HEK293T (cell line): ENCODE data around the gene CST9.

ENCODE experiments used
- CTCF ChIA-PET: fragments of 350-600 bp; formaldehyde crosslinking; extraction: SDS; loops from one replicate; lab custom pipeline; 2021; ENCODE audit warnings: antibody characterized with exemption, inconsistent platforms; lab: Yijun Ruan, JAX
- POLR2A ChIA-PET: fragments of 350-600 bp; formaldehyde crosslinking; extraction: SDS; loops from one replicate; lab custom pipeline; 2020; ENCODE audit warnings: antibody characterized with exemption, inconsistent platforms; lab: Yijun Ruan, JAX
- DNase-seq: peaks from one replicate; pipeline ENCODE4 v3.0.0; 2012; ENCODE audit warnings: mixed read lengths; ENCODE audit errors: extremely low spot score
- ARNT ChIP-seq: fragments of 450-650 bp; IDR thresholded peaks from 2 replicates; pipeline ENCODE4 v1.6.1; 2017; ENCODE audit warnings: mild to moderate bottlenecking
- BHLHE40 ChIP-seq: fragments of 450-650 bp; IDR thresholded peaks from 2 replicates; pipeline ENCODE4 v1.6.1; 2016; ENCODE audit warnings: mild to moderate bottlenecking, moderate library complexity, borderline replicate concordance
- CTBP1 ChIP-seq: fragments of 450-650 bp; IDR thresholded peaks from 2 replicates; pipeline ENCODE4 v1.6.1; 2016; ENCODE audit warnings: borderline replicate concordance
- ELF4 ChIP-seq: fragments of 450-650 bp; IDR thresholded peaks from 2 replicates; pipeline ENCODE4 v1.6.1; 2017; ENCODE audit warnings: antibody characterized with exemption
- FOXA1 ChIP-seq: fragments of 450-650 bp; IDR thresholded peaks from 2 replicates; pipeline ENCODE4 v1.6.1; 2016; ENCODE audit warnings: mild to moderate bottlenecking
- FOXK2 ChIP-seq: fragments of 450-650 bp; IDR thresholded peaks from 2 replicates; pipeline ENCODE4 v1.6.1; 2016; ENCODE audit warnings: mild to moderate bottlenecking
- FOXM1 ChIP-seq: fragments of 450-650 bp; IDR thresholded peaks from 2 replicates; pipeline ENCODE4 v1.6.1; 2017; ENCODE audit warnings: mild to moderate bottlenecking, borderline replicate concordance
- HDGF ChIP-seq: fragments of 450-650 bp; IDR thresholded peaks from 2 replicates; pipeline ENCODE4 v1.6.1; 2017; ENCODE audit warnings: antibody characterized with exemption, borderline replicate concordance
- L3MBTL2 ChIP-seq: fragments of 450-650 bp; conservative IDR thresholded peaks from 2 replicates; pipeline ENCODE4 v1.6.1; 2016; ENCODE audit warnings: mild to moderate bottlenecking
- LEF1 ChIP-seq: fragments of 450-650 bp; IDR thresholded peaks from 2 replicates; pipeline ENCODE4 v1.6.1; 2017; ENCODE audit warnings: mild to moderate bottlenecking, borderline replicate concordance
- NFRKB ChIP-seq: fragments of 450-650 bp; IDR thresholded peaks from 2 replicates; pipeline ENCODE4 v1.6.1; 2016; ENCODE audit warnings: mild to moderate bottlenecking, moderate library complexity
- SP1 ChIP-seq: fragments of 450-650 bp; IDR thresholded peaks from 2 replicates; pipeline ENCODE4 v1.6.1; 2017
- SUZ12 ChIP-seq: fragments of 450-650 bp; IDR thresholded peaks from 2 replicates; pipeline ENCODE4 v1.6.1; 2016; ENCODE audit warnings: mild to moderate bottlenecking
- TARDBP ChIP-seq: fragments of 450-650 bp; IDR thresholded peaks from 2 replicates; pipeline ENCODE4 v1.6.1; 2016
- ZNF384 ChIP-seq: fragments of 450-650 bp; IDR thresholded peaks from 2 replicates; pipeline ENCODE4 v1.6.1; 2016
- TF ChIP-seq, protein P1 (sequence below): fragments of 450-650 bp; IDR thresholded peaks from 2 replicates; pipeline ENCODE4 v1.6.1; 2016

The CST9 gene, protein sequence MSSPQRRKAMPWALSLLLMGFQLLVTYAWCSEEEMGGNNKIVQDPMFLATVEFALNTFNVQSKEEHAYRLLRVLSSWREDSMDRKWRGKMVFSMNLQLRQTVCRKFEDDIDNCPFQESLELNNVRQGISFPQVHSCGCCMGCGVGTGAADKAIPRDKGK

DNA sequence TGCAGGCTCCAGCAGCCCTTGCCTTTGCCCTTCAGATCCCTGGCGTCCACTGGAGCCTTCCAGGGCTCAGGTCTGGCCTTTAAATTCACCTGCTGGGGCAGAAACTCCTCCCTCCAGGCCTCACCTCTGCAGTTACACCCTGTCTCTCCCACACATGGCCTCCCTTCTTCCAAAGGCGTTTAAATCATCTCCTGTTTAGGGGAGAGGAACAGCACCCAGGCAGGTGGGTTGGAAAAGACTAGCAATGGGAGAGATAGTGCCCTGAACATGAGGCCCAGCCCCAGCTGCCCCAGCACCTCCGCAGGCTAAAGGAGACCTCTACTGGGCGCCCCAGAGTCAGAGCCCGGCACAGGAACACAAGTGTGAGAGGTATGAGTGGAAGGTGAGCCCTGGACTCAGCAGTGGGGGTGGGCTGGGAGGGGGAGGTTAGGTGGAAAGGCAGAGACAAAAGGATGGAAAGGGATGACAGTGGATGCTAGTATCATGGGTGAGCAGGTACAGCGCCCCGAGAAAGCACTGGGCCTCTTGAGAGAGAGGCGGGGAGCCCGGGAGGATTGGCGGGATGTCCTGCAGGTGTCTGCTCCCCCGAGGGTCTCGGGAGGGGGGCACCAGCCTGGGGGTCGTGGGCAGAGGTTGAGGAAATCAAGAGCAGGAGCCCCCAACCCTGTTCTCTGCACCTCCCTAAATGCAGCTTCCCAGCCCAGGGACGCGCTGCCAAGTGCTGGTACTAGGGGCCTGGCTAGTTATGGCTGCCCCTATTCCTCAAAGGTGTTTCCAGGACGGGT lies at the start of gene CST9:
Gene CST9, minus strand, starts transcription at position 51 of the 785 bp plus-strand sequence. CDS start 53 bp downstream, outside the sequence.
- ChIA-PET CTCF (interaction anchor here (0.9 to 1.1 kb wide), 3 partner anchors 20 to 164 kb away, joined by 3 to 8 read pairs (median 3); no protein-coding TSS in a partner anchor), POLR2A (interaction anchor here (0.9 kb wide), 1 partner anchor 10 kb away, joined by 4 read pairs; no protein-coding TSS in a partner anchor)
- DNase-seq, result no peak
- TF ChIP-seq FOXM1, result no peak
- no peak for TF ChIP-seq NFRKB
- TF ChIP-seq SP1, result no peak
- TF ChIP-seq ZNF384, result no peak
- no peak for TF ChIP-seq CTBP1
- no peak for TF ChIP-seq BHLHE40
- no peak for TF ChIP-seq L3MBTL2
- TF ChIP-seq TARDBP, result no peak
- TF ChIP-seq FOXA1, result no peak
- no peak for TF ChIP-seq SUZ12
- no peak for TF ChIP-seq HDGF
- TF ChIP-seq FOXK2, result no peak

DNA sequence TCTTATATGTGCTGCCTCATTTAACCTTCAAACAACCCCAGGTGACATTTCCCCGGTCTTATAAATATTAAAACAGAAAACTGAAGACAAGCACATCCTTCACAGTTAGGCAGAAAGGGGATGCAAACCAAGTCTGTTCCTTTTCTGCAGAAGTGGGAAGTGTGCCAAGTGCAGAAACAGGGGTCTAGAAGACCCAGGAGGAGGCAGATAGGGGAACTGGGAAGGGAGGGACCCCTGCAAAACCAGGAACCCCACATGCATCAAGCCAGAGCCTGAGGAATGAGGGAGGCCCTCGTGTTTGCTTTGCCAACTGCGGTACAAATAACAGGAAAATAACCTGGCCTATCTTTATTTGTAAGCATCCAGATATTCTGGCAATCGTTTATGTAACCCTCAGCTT lies 49.0 kb upstream of the CST9 start:
- ChIA-PET POLR2A (no interaction called here), CTCF (no interaction called here)
- no peak for DNase-seq
- no peak for TF ChIP-seq TARDBP
- TF ChIP-seq LEF1, result no peak
- TF ChIP-seq, protein P1, sequence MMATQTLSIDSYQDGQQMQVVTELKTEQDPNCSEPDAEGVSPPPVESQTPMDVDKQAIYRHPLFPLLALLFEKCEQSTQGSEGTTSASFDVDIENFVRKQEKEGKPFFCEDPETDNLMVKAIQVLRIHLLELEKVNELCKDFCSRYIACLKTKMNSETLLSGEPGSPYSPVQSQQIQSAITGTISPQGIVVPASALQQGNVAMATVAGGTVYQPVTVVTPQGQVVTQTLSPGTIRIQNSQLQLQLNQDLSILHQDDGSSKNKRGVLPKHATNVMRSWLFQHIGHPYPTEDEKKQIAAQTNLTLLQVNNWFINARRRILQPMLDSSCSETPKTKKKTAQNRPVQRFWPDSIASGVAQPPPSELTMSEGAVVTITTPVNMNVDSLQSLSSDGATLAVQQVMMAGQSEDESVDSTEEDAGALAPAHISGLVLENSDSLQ, result no peak
- TF ChIP-seq BHLHE40, result no peak
- no peak for TF ChIP-seq SUZ12
- TF ChIP-seq ELF4, result no peak
- TF ChIP-seq FOXA1, result no peak
- no peak for TF ChIP-seq ARNT
- TF ChIP-seq ZNF384, result no peak
- no peak for TF ChIP-seq SP1
- no peak for TF ChIP-seq CTBP1
- TF ChIP-seq FOXM1, result no peak
- TF ChIP-seq L3MBTL2, result no peak

DNA sequence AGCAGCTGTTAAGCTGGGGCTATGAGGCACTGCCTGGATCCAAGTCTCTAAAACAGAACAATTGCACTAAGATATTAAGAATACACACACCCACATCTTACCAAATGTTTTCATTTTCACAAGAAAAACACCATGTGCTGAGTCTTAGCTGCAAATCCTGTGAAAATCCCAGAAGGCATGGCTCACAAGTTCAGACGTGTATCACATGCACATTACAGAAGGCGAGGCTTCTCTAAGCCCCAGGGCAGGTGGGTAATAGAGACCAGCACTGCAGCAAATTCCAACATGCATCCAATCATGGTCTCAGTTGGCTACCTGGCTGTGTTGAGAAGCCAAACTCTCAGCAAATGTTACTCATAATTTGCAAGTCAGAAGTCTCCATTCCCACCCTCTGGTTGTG lies 48.3 kb upstream of the CST9 start:
- no peak for DNase-seq
- TF ChIP-seq ZNF384 (no peak), SUZ12 (no peak), FOXK2 (no peak), BHLHE40 (no peak), FOXA1 (no peak), FOXM1 (no peak), L3MBTL2 (no peak), HDGF (no peak), SP1 (no peak), TARDBP (no peak), ELF4 (no peak), NFRKB (no peak), ARNT (no peak), LEF1 (no peak)
- TF ChIP-seq, protein P1, result no peak
- ChIA-PET CTCF (no interaction called here), POLR2A (no interaction called here)

DNA sequence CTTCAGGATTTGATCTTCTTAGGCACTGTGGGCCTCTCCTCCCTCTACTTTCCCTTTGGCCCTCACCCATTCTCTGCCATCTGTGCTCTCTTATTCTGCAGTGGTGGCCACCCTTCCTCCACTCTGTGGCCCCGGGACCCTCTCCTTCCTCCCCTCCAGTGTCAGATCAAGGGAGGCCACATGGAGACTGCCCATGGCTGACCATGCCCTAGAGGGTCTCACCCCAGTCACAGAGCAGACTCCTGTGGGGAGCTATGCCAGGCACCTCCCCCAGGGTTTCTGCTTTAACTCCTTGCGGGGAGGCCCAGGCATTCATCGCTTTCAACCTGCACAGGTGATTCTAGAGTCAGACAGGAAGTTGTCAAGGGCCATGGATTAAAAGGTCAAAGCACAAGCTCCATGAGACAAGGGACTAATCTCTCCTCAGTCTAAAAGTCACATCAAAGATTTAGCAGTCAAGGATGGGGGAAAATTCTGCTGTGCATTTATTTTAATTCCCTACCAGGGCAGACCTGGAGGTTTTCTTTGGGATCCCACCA lies 47.8 kb upstream of the CST9 start:
- DNase-seq, result no peak
- ChIA-PET CTCF (no interaction called here), POLR2A (no interaction called here)
- no peak for TF ChIP-seq FOXM1
- TF ChIP-seq BHLHE40, result no peak
- no peak for TF ChIP-seq L3MBTL2
- no peak for TF ChIP-seq FOXK2
- no peak for TF ChIP-seq TARDBP
- no peak for TF ChIP-seq CTBP1
- TF ChIP-seq, protein P1, result no peak
- no peak for TF ChIP-seq ZNF384

DNA sequence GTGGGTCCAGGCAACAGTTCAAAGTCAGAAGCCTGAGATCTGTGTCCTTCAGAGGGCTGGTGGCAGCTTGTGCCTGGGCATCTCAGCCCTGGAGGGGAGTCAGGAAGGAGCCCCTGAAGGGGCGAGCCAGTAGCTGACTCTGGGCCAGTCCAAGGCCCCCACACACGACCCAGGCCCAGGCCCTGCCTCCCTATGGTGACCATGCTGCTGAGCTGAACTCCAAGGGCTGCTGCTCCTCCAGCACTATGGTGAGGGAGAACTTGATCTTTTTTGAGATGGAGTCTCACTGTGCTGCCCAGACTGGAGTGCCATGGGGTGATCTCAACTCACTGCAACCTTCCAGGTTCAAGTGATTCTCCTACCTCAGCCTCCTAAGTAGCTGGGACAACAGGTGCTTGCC lies 47.2 kb upstream of the CST9 start:
- ChIA-PET POLR2A (no interaction called here), CTCF (no interaction called here)
- DNase-seq, result no peak
- no peak for TF ChIP-seq HDGF
- no peak for TF ChIP-seq ZNF384
- TF ChIP-seq FOXM1, result no peak
- TF ChIP-seq TARDBP, result no peak
- TF ChIP-seq NFRKB, result no peak
- no peak for TF ChIP-seq LEF1
- TF ChIP-seq SUZ12, result no peak

DNA sequence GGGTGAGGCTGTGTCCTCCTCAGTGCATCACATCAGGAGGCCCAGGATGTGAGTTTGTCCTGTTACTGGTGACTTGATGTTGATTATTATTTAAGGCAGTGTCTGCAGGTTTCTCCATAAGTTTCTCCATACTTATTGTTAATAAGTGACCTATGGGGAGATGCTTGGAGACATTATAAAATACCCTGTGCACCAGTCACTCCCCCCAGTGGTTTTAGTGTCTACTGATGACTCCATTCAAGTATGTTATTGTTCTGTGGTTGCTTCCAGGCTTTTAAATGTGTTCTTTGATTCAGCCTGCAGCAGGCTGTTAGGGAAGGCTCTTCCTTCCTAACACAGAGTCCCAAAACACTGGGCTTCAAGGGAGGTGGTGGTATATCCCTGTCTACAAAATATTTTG lies 46.7 kb upstream of the CST9 start:
- POLR2A ChIA-PET, result no interaction called here
- CTCF ChIA-PET, result no interaction called here
- DNase-seq, result no peak
- no peak for TF ChIP-seq BHLHE40
- TF ChIP-seq CTBP1, result no peak
- no peak for TF ChIP-seq ARNT
- no peak for TF ChIP-seq FOXK2
- no peak for TF ChIP-seq L3MBTL2
- no peak for TF ChIP-seq FOXM1
- TF ChIP-seq, protein P1, result no peak
- TF ChIP-seq LEF1, result no peak
- TF ChIP-seq FOXA1, result no peak
- no peak for TF ChIP-seq NFRKB
- no peak for TF ChIP-seq SUZ12
- TF ChIP-seq HDGF, result no peak
- TF ChIP-seq SP1, result no peak
- TF ChIP-seq TARDBP, result no peak
- TF ChIP-seq ZNF384, result no peak
- no peak for TF ChIP-seq ELF4
